ENCODE results near the gene TENM3.

- TF ChIP-seq CREB1 (IDR thresholded peaks at IDR 0.05) (no peak), CTCF (IDR thresholded peaks at IDR 0.05; ENCODE audit: control extremely low read depth in 1 of 3, insufficient read depth in 1 of 3, low read depth in 1 of 3, low read length in 3 of 3) (no peak)
These were observed 400.8 kb downstream of the TENM3 start for GRCh38 chr4:182643801-182644682.
